NB4 (cell line): Measurements from ENCODE around the gene ACP1.

ENCODE experiments used
- MAX ChIP-seq: IDR thresholded peaks from 2 replicates; pipeline ENCODE4 v1.6.1; 2011; ENCODE audit warnings: low read depth, low read length
- POLR2A ChIP-seq: IDR thresholded peaks from 2 replicates; pipeline ENCODE4 v1.6.1; 2011; ENCODE audit warnings: mild to moderate bottlenecking; ENCODE audit not compliant: insufficient read length; ENCODE audit errors: extremely low read depth
- TF ChIP-seq, protein P1 (sequence below): IDR thresholded peaks from one replicate; pipeline ENCODE4 v1.5.1; 2012; ENCODE audit warnings: low read depth, low read length

- TF ChIP-seq, protein P1, sequence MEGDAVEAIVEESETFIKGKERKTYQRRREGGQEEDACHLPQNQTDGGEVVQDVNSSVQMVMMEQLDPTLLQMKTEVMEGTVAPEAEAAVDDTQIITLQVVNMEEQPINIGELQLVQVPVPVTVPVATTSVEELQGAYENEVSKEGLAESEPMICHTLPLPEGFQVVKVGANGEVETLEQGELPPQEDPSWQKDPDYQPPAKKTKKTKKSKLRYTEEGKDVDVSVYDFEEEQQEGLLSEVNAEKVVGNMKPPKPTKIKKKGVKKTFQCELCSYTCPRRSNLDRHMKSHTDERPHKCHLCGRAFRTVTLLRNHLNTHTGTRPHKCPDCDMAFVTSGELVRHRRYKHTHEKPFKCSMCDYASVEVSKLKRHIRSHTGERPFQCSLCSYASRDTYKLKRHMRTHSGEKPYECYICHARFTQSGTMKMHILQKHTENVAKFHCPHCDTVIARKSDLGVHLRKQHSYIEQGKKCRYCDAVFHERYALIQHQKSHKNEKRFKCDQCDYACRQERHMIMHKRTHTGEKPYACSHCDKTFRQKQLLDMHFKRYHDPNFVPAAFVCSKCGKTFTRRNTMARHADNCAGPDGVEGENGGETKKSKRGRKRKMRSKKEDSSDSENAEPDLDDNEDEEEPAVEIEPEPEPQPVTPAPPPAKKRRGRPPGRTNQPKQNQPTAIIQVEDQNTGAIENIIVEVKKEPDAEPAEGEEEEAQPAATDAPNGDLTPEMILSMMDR = no peak
- TF ChIP-seq POLR2A = no peak
- TF ChIP-seq MAX = no peak
These were observed 36.6 kb upstream of the ACP1 start for GRCh38 chr2:228115-228514.
